Measurements from ENCODE around the gene COG1.

Gene COG1

DNA sequence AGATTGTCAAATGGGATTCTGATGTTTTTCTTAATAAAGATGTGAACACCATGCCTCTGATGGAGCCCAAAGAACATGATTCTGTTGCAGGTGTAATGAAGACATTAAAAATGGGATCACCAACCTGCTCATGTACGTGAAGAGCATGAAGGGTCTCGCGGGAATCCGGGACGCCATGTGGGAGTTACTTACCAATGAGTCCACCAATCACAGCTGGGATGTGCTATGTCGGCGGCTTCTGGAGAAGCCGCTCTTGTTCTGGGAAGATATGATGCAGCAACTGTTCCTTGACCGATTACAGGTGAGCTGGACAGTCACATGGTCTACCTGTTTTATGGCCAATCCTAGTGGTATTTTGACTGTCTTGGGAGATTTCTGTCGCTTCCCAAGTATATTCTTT lies 7.6 kb downstream of the COG1 start:
- no peak for DNase-seq

DNA sequence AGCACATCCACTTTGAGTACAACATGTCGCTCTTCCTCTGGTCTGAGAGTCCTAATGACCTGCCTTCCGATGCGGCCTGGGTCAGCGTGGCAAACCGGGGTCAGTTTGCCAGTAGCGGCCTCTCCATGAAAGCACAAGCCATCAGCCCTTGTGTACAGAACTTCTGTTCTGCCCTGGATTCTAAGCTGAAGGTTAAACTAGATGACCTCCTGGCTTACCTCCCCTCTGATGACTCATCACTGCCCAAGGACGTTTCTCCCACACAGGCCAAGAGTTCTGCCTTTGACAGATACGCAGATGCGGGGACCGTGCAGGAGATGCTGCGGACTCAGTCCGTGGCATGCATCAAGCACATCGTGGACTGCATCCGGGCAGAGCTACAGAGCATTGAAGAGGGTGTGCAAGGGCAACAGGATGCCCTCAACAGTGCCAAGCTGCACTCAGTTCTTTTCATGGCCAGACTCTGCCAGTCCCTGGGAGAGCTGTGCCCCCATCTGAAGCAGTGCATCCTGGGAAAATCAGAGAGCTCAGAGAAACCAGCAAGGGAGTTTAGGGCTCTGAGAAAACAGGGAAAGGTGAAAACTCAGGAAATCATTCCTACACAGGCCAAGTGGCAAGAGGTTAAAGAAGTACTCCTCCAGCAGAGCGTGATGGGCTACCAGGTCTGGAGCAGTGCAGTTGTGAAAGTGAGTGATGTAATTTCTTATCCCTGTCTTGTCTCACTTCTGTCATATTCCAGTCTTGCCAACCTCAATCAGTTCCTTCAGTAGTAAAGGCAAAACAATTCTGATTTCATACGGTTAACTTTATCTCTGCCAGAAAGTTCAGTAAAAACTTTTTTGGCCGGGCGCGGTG lies 8.6 kb downstream of the COG1 start:
- no peak for DNase-seq

DNA sequence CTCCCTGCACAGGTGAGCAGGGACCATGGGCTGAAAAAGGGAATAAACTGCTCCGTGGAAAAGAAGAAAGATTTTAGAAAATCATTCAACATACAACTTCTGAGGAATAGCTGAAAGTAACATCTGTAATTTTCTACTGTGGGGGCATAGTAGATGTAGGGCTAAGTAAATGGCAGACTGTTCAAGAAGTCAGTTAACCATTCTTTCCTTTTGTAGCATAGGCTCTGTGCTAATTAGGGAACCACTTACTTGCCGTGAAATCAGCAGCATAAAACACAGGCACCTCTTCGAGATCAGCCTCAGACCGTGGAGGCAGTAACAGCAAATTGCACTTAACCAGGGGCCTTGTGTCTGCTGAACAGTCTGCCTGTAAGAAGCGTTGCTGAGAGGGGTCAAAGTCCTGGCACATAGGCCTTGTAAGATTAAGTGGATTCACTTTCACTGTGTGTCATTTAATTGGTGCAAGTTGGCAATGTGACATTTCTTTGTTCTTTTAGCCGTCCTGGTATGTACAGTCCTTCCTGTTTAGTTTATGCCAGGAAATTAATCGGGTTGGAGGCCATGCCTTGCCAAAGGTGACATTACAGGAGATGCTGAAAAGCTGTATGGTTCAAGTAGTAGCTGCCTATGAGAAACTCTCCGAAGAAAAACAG lies 10.4 kb downstream of the COG1 start:
- no peak for DNase-seq

DNA sequence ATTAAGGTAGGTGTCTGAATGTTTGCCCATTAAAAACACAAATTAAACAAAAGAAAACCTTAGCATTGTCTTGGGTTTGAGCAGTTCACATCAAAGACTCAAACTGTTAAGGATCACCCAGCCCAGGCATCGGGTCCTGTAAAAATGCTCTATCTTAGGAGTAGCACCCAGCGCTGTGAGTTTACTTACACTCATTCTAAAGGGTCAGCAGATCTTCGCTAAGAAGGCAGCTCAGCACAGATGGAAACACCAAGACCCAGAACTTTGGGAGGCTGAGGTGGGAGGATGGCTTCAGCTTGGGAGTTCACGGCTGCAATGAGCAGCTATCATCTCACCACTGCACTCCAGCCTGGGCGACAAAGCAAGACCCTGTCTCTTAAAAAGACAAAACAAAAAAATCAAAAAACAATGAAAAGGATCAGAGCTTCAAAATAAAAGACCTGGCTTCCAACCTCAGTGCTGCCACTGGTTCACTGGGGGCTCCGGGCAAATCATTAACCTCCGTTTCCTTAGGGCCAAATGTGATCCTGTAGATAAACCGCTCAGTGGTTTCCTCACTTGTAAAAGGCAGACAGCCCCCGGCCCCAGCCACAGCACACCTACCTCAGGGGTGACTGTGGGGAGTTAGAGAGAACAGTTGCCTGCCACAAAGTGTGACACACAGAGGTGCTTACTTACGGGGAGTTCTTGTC lies 11.1 kb downstream of the COG1 start:
- no peak for DNase-seq

DNA sequence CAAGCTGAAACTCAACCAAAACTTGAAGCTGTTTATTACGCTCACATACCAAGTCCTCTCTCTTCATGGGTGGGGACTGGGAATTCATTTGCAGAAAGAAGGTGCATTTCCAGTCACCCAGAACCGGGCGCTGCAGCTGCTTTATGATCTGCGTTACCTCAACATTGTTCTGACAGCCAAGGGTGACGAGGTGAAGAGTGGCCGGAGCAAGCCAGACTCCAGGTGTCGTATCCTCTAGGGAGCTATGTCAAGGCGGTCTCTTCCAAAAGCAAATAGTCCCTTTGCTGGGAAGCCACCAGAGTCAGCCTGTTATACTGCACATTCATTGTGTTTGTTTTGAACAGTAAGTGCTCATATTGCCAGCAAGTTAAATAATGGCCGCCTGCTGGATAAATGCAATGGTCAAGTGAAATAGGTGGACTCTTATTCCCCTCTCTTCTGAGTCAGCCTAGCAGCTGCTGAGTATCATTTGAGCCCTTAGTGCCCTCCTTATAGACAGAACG lies 12.7 kb downstream of the COG1 start:
- no peak for DNase-seq

DNA sequence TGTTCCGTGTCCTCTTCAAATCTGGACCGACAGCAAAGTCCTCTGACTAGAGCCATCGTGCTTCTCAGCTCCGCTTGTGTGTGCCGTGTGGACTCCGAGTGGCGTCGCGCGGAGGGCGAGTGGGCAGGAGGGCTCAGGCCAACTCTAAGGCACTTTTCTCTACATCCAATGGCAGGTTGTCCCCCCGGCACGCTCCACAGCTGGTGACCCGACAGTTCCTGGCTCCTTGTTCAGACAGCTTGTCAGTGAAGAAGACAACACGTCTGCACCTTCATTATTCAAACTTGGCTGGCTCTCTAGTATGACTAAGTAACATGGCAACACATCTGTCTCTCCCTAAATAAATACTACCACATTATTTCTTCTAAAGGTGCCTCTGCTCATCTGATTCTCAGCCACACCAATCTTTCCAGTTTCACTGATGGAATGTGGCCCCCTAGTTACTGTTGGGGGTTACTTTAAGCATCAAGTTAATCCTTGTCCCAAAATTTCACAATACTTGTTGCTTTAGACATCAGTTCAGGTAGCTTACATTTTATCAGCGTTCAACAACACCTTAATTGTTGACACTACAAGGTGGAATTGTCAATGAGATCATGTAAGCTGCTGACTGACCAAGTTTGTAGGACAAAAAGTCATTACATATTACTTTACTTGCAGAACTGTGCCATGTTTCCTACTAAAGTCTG lies 15.4 kb downstream of the COG1 start:
- no peak for DNase-seq

DNA sequence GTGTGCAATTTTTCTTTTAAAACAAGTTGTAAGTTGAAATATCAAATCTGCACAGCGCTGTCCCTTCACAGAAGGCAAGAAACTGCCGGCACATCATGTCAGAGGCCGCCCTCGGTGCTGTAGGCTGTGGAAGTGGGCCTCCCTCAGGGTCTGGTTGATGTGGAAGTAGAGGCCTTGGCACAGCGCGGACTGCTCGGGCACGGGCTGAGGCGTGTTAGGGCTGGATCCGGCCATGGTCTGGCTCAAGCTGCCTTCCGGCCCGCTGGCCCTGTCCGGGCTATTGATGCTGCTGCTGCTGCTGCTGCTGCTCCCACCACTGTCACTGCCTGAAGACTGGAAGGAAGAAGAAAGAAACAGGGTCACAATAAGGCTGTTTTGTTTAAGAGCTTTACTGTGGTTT lies 16.6 kb downstream of the COG1 start:
- DNase-seq: no peak

DNA sequence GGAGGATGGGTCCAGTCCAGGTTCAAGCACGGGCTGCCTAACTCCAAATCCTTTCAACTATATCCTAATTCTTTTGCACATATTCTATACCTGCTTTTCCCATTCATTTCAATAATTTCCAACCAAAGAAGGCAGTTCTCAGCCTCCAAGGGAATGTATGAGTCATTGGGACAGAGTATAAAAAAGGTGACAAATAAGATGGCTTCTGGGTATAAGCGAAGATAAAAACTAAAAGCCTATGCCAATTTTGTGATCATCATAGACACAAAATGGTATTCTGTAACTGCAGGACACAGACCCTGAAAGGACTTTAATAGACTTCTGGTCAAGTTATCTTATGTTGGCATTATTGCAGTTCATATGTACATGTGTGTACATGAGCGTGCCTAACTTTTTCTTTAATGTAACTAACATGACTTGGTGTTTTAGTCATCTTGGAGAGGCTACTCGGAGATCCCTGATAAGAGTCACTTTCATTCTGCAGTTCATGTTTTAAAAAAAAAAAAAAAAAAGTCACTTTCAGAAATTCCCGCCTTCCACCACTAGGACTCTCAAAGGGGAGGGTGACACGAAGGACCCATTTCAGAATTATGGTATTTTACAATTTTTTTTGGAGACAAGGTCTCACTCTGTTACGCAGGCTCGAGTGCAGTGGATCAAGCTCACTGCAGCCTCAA lies 17.3 kb downstream of the COG1 start:
- no peak for DNase-seq

DNA sequence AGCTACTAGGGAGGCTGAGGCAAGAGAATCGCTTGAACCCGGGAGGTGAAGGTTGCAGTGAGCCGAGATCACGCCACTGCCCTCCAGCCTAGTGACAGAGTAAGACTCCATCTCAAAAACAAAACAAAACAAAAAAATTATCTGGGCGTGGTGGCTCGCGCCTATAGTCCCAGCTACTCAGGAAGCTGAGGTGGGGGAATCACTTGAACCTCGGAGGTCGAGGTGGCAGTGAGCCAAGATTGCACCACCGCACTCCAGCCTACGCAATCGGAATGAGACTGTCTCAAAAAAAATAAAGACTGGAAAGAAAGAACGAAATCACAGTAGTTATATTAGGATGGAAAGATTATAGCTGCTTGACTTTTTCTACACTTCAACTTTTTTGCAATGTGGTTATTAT lies 18.9 kb downstream of the COG1 start:
- no peak for DNase-seq

DNA sequence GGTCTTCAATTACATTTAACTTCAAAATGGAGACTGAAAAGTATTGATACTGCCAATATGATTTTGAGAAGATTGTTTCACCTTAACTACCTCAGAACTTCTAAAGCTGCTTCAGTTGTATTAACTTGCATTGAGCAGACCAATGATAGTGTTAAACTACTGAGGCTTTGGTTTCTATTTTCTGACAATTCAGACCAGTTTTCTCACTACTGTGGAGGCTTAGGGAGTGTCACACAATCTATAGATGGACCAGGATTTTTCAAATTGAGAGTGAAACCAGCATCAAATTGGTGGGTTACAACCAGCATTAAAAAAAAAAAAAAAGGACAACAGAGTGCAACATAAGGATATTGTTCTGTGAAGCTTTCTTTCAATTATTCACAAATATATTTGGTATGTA lies 21.2 kb downstream of the COG1 start:
- no peak for DNase-seq

DNA sequence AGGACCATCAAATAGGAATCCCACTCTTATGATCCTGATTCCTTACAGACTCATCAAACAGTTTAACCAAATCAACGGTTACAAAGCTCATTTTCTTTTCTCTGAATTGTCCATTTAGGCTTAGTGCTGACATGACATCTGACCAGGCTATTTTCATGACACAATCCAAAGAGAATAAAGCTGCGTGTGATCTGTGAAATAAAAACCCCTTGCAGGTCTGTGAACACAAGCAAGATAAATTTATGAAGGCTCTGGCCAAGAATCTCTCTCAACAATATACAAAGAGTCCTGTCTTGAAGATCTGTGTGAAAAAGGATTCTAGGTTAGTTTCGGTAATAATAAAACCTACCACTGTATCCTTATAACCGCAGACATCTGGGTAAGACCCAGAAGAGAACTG lies 22.0 kb downstream of the COG1 start:
- no peak for DNase-seq

DNA sequence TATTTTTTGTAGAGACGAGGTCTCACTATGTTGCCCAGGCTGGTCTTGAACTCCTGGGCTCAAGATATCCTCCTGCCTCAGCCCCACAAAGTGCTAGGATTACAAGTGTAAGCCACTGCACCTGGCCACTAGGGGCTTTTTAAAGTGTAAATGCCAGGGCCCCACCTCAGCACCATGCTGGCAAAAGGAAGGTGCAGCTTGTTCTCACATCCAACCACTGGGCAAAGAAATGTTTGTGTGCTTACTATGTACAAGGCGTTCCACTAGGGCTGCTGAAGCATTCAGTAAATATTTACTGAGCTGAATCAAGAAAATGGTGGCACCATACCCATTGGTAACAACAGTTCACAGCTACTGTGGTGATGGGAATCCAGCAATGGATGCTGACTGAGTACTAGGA lies 22.6 kb downstream of the COG1 start:
- no peak for DNase-seq

DNA sequence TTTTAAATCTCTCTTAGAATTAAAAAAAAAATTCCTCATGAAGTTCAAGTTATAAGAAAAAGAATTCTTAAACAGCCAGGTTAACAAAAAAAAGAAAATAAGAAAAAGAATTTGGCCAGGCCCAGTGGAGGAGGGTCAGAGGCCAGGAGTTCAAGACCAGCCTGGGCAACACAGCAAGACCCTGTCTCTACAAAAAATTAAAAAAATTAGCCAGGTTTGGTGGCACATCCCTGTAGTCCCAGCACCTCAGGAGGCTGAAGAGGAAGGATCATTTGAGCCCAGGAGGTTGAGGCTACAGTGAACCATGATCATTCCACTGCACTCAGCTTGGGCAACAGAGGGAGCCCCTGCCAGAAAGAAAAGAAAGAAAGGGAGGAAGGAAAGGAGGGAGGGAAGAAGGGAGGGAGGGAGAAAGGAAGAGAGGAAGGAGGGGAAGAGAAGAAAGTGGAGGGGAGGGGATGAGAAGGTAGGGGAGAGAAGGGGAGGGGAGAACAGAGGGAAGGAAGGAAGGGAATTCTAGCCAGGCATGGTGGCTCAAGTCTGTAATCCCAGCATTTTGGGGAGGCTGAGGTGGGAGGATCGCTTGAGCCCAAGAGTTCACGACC lies 30.9 kb downstream of the COG1 start:
- no peak for DNase-seq

DNA sequence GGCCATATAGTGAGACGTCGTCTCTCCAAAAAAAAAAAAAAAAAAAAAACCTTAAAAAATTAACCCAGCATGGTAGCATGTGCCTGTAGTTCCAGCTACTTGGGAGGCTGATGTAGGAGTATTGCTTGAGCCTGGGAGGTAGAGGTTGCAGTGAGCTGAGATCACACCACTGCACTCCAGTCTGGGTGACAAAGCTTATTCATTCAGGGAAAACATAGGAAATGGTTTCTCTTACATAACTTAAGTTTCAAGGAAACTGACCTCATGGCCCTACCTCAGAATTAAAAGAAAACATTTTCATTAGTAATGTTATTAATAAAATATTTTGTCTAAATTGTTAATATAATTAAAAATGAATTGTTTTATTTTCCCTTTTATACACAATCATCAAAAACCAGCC lies 31.4 kb downstream of the COG1 start:
- peak; percentile 38 to 57 for DNase-seq

DNA sequence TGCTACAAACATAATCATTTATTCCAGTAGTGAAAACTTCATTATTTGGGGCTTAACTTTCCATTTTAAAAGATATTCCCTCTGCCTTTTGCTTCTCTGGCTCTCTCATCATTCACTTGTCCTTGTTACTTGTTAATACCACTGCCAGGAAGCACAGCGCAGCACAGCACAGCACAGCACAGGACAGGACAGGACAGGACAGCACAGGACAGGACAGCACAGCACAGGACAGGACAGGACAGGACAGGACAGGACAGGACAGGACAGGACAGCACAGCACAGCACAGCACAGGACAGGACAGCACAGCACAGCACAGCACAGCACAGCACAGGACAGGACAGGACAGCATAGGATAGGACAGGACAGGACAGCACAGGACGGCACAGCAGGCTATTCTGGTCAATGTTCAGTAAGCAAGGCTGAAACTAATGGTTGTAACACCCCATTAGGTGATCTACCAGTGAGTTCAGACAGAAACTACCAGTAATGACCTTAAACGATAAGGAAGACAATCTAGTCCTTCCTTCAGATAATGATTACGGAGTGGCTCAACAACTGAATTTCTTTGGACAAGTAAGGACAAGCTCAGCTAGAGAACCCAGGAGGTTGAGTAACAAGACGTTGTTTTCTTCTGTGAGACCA lies 31.9 kb downstream of the COG1 start:
- no peak for DNase-seq

DNA sequence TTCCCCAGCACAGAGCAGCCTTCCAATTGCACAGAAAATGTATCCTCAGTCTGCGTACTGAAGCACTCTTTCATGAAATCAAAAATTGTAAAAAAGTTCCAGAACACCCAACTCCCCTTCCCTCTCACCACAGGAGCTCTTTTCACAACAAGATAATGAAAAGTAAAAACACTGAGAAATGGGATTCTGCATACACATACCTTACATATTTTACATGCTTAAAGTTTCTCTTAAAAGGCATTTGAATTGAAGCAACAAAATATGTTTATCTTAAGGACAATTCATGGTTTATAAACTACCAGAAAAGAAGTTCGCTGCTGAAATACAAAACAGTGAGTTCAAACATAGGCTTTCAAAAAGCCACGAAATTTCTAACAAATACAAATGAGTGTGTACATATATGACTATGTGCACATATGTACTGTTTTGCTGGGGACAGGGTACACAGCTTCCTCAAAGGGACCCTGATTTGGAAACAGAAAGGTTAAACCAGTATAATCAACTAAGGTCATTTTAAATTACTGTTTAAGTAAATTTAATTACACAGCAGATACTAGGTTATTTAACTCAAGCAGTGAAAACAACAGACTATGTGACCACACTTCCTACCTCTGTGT lies 33.8 kb downstream of the COG1 start:
- no peak for DNase-seq

DNA sequence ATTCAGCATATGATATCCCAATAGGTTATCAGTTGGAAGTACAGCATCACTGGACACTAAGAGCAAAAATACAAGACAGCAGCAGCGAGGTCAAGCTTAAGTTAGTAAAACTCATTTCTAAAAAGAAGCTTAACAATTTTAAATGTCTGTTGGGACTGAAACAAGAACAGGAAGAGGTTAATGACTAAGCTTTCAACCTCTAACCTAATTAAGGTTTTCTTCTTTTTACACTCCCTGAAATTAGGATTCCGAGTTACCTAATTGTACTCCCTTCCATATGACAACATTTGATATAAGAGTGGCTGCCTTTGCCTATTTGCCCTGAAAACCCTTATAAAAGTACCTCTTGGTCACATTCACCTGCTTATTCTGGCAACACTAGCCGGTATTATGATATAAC lies 34.5 kb downstream of the COG1 start:
- no peak for DNase-seq

DNA sequence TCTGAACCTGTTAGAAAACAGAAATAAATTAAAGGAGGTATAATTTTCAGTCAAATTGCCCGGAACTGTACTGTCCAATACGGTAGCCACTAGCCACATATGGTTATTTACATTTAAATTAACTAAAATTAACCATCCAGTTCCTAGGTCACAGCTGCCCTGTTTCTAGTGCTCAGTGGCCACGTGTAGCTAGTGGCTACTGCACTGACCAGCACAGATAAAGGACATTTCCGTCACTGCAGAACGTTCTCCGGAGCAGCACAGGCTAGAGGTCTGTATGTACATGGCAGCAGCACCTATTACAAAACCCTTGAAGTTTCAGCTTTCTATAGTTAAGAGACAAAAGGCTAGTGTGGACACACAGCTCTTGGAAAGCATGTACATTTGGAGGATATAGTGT lies 35.1 kb downstream of the COG1 start:
- DNase-seq: no peak

DNA sequence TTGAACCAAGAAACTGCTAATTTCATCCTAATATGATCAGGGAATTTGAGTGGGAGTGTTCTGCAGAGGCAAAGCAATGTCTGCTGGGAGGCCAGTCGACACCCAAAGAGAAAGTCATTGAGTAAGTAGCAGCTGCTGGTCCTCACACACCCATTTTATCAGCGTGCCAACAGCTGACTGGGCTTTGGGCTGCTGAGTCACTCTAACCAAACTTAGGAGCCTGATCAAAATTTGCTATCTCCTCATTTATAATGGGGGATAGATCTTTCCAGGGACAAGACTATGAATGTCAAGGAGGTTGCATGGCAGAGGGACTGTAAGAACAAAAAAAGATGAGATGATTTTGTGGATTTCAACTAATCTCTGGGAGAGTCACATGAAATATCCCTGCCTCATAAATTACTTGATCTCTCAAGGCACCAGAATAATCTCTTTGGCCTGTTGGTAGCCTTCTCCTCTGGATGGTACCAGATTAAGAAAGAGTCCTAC lies 35.9 kb downstream of the COG1 start:
- DNase-seq: peak; percentile 62 to 75

DNA sequence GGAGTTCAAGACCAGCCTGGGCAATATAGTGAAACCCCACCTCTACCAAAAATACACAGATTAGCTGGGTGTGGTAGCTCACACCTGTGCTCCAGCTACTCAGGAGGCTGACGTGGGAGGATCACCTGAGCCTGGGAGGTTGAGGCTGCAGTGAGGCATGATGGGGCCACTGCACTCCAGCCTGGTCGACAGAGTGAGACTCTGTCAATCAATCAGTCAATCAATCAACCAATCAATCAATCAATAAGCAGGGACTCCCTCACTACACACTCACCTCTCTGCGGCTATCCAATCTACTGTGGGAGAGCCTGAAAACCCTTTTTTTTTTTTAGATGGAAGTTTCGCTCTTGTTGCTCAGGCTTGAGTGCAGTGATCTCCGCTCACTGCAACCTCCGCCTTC lies 37.2 kb downstream of the COG1 start:
- DNase-seq: no peak

DNA sequence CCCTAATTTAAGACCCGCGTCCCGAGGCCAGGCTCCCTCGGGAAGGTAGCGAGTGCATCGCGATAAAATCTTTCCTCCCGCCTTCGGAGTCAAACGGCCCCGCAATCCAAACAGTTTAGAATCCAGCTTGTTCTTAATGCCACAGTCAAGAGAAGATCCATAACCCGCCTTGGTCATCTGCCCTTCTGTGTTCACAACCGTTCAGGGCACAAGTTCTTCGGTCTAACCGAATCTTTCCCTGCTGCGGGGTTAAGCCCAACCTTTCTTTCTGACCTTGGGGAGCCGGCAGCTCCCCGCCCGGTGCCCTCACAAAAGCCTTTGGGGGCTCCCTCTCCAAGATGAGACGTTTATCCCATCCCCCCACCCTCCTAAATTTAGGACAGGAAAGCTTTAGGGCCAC lies 38.5 kb downstream of the COG1 start:
- no peak for DNase-seq
